HG03095 (cell line): ENCODE data around the gene STK32C.
"Not testable (repeated sequence)": the region's sequence is repeated elsewhere in the genome, so short reads cannot be mapped to it uniquely, and the experiment has no call there.

Experiments
- ATAC-seq: cut with Tn5 transposase; IDR thresholded peaks from one replicate; pipeline ENCODE4 v1.9.1; 2021; ENCODE audit warnings: moderate library complexity; ENCODE audit not compliant: unreplicated experiment

STK32C gene

DNA sequence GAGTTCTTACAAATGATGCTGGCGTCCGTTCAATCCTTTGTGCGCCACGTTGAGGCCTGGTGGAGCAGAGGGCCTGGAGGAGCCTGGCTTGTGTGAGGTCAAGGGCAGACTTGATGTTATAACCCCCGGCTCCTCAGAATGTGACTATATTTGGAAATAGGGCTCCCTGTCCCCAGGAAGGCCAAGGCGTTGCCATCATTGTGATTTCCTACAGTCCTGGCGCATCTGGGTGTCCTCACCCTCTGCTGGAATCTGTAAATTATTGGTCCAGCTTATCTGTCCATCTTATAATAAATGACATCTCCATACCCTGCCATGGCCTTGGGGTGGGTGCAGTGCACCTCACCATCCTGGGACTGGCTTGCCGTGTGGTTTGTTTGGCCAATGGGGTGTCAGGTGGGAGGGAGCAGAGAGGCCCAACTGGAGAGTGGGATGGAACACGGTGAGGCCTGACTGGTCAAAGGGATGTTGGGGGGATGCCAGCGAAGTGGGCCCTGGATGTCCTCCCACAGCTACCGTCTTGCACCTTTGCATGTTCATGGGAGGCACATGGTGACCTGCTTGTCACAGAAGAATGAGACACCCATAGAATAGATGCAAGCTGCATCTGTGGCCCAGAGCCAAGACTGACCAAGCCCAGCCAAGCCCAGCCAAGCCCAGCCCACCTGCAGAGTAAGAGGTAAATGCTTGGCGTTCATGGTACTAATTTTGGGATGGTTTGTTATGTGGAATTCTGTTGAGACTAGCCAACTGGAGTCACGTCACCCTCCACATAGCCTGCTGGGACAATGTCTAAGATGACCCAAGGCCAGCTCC lies 13.1 kb upstream of the STK32C start:
- no peak for ATAC-seq

DNA sequence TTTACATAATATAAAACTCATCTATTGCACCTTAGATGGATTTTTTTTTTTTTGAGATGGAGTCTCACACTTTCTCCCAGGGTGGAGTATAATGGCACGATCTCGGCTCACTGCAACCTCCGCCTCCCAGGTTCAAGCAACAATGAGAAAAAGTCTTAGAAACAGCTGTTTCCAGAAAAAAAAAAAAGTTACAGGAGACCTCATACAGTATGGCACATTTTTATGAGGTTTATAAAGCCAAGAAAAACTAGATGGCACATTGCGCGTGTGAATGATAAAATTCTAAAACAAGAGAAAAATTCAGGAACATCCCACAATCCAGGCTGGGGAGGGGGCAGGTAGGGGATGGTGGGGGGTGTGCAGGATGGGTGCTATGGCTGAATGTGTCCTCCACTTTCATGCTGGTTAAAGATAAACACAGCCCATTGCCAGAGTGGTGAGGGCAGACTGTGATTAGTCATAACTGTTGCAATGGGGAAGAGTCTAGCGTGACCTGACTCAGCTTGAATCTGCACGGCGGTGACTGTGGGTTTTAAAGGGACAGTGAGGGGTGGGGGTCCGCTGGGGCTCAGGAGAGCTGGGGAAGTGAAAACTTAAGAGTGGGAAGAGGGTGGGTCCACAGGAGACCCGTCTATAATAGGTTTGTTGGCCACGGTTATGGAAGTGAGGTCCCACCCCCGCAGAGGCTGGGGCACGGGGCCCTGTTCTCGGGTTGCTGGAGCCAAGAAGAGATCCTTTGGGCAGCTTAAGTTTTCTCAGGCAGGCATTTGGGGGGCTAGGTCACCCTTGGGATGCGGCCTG lies 12.3 kb upstream of the STK32C start:
- peak; percentile 99 for ATAC-seq

DNA sequence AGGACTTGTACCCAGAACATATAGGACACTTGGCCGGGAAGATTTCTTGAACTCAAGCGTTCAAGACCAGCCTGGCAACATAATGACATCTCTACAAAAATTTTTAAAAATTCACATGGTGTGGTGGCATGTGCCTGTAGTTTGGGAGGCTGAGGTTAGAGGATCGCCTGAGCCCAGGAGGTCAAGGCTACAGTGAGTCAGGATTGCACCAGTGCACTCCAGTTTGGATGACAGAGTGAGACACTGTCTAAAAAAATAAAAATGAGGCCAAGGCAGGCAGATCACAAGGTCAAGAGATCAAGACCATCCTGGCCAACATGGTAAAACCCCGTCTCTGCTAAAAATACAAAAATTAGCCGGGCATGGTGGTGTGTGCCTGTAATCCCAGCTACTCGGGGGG lies 9.7 kb upstream of the STK32C start:
- ATAC-seq, result not testable (repeated sequence)

DNA sequence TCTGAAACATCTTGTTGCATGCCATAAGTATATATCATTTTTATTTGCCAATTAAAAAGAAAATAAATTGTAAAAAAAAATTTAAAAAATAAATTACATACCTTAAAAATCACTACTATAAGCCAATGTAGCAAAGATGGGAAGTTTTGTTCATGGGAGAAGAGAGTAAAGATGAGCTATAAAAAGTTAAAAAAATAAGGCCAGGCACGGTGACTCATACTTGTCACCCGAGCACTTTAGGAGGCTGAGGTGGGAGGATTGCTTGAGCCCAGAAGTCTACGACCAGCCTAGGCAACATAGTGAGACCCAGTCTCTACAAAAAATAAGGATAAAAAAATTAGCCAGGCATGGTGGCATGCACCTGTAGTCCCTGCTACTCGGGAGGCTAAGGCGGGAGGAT lies 8.4 kb upstream of the STK32C start:
- no peak for ATAC-seq

DNA sequence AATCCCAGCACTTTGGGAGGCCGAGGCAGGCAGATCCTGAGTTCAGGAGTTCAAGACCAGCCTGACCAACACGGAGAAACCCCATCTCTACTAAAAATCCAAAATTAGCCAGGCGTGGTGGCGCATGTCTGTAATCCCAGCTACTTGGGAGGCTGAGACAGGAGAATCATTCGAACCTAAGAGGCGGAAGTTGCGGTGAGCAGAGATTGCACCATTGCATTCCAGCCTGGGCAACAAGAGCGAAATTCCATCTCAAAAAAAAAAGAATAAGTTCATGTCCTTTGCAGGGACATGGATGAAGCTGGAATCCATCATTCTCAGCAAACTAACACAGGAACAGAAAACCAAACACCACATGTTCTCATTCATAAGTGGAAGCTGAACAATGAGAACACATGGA lies 7.1 kb upstream of the STK32C start:
- ATAC-seq, result not testable (repeated sequence)

DNA sequence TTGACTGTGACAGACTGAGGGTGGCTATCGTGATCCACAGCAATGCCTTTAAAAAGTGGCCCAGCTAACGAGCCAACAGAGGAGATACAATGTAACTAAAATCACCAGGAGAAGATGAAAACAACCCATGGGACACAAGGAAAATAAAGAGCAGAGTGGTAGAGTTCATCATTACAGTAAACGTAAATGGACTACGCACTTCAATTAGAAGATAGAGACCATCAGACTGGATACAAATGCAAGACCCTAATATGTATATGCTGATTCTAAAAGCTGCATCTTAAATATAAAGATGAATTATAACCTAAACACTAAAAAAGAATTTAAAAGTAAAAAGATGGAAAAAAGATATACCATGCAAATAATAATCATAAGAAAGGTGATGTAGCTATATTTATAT lies 6.6 kb upstream of the STK32C start:
- no peak for ATAC-seq

DNA sequence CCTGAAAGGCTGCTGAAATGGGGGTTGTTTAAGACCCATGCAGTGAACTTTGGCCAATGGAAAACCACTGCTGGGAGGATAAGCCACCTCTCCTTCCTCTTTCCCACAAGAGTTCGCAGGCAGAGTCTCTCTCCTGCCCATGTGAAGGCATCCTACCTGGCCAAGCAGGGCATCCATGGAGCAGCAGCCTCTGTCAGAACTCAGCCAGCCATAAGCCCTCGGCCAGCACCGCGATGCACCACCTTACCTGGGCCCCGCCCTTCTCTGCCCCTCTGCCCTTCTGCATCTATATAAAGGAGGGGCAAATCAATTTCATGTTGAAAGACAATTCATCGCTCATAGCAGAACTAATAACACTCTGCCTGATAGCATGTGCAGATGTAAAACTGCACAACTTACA lies 6.1 kb upstream of the STK32C start:
- no peak for ATAC-seq

DNA sequence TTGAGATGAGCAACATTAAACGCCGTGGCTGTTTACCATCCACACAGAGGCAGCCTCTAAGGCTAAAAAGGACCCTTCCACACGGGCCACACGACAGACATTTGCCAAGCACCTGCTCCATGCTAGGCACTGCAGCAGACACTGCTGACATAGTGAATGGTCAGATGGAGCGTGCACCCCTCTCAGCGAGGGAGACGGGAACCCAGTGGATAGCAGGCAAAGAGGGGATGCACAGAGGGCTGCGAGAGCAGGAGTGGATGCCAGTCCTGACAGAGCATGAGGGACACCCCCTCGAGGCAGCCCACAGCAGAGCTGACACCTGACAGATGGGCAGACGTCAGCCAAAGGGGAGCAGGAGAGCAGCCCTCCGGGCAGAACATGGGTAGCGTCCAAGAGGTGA lies 5.6 kb upstream of the STK32C start:
- no peak for ATAC-seq

DNA sequence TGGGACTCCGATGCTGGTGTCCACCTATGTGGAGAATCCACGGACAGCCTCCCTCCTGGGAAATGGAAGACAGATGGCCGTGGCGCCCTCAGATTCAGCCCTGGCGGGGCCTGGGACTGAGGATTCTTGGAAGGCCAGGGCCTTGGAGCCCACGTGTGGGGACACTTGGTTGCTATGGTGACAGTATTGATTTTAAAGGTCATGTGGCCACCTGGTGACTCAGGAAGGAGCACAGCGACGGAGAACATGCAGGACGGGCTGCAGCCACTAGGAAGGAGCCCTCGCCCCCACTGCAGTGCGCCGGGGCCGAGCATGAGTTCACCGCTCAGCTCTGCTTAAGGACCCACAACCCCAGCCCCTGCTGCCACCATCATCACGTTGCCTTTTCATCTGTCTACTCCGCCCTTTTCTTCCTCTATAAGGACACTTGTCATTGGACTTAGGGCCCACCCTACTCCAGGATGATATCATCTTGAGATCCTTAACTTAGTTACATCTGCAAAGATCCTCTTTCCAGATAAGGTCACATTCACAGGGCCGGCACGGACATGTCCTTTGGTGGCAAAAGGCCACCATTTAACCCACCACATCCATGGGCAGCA lies 3.7 kb upstream of the STK32C start:
- no peak for ATAC-seq

DNA sequence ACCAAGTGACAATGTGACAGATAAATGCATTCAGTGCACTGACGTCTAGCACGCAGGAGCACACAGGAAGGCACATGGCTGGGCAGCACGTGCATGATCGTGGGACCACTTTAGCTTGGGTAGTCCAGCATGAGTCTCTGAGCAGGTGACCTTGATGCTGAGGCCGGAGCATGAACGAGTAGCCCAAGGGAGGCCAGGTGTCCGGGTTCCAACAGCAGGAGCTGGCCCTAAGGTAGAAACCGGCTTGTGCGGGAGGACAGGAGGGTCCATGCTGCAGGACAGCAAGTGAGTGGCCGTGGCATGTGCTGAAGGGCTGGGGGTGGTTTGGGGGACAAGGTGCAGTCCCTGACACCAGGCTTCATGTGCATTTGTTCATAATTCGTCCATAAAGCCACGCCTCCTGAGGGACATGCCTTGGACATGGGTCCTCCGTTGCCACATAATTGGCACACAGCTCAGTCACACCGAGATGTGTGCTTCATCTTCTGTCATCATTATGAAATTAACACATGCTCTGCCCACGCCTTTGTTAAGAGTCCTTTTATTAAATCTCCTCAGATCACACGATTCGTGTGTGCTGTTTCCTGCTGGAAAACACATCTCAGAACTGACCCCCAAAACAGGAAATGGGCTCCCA lies 3.1 kb upstream of the STK32C start:
- no peak for ATAC-seq

DNA sequence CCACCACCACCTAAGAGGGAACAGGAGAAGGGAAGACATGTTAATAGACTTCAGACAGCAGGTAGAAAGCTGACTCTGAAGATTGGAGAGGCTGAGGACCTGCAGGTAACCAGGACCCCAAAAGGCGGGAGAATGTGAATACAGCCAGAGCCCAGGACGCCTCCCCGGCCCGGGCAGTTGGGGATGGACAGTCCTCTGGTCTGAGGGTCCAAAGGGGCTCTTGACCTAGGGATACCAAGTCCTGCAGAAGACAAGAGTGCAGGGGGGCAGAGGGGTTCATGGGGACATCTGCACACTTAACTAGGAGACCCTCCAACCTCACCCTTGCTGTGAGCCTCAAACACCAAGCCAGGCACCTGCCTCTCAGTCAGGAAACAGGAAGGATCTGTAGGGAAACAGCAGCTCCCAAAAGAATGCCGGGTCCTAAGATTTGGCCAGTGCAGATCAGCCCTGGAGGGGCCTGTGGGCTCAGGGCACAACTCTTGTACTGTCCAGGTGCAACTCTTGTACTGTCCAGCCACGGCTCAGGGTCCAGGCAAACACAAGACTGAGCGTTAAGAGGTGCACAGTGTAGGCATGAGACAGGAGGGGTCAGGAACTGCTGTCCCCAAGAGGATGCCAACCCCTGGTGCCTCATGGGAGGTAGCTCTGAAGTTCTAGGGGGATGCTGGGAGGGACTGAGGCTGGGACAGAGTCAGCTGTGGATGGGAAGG lies 2.3 kb upstream of the STK32C start:
- ATAC-seq, result no peak

DNA sequence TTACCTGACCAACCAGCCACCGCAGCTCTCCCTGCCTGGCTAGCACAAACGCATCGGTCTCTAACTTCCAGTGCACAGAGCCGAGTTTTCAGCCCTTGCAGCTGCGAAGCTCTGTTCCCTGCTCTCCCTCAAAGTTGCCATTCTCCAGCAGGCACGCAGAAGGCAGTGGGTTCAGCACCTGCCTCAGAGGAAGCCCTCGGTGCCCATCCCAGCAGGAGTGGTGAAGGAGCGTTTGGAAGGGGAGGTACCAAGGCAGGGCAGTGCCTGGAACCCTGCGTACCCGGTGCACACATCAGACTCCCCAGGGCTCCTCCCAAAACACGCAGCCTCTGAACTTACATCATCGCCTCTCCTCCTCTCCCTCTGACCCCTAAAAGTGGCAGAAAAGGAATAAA lies 1.7 kb upstream of the STK32C start:
- no peak for ATAC-seq

DNA sequence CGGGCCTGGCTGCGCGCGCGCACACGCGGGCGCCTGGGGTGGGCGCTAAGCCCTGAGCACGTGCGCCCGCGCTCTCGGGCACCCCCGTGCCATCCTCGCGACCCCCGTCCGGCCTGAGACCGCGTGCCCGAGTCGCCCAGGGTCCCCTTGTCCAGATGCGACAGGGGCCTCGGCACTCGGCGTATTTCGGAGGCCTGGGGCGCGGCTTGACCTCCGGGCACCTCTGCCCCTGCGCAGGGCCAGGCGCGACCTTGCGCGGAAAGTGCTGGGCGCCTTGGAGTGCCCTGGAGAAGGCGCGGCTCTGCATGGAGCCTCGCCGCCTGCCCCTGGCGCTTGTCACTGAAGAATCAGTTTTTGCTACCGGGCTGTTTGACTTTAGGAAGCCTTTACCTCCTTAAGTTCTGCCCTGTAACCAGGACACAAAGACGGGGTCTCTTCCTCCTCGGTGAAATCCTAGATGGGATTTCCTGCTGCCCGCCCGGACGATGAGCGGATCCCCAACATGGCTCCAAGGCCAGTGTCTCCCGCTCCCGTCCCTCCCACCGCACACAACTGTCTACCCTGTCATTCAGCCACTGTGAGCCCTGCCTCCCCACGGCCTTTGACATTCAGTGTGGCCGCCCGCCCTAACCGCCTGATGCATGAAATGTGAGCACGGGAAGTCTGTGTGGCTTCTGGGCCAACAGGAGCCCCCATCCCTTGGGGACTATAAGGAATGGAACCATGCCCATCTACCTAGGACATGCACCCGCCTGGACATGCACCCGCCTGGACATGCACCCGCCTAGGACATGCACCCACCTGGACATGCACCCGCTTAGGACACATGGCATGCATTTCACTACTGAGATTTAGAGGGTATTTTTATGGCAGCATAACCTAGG lies 1.1 kb upstream of the STK32C start:
- ATAC-seq, result no peak

DNA sequence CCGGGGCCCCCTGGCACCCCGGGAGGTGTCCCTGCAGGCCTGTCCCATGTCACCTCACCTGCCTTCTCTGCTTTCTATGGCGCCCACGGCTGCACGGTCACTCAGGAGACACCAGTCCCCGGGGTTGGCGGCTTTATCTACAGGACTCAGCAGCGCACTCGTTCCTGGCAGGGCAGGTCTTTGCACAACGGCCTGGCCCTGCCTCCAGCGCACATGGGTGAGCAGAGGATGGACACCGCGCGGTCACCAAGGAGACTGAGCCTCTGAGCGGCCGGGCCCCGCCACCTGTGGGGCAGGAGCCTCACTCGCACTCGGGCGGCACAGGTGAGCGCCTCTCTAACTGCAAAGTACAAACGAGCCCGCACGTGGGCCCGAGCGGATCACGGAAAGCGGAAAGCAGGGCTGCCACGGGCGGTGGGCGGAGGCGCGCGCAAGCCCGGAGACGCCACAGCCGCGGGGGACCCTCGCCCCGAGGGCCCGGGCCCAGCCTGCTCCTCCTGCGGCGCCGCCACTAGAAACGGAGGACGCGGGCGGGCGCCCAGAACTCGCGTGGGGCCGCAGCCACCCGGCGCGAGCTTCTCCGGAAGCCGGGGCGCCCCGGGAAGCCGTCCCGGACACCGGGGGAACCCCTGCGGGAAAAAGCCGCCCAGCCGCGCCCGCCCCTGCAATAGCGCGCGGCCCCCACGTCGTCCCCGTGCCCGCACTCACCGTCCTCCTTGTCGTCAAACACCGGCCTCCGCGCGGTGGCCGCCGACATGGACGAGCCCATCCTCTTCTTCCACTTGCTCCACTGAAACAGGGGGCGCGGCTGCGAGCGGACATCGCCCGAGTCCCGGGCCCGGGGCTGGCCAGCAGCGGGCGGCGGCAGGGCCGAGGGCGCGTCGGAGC lies 642 bp downstream of the STK32C start:
- no peak for ATAC-seq

DNA sequence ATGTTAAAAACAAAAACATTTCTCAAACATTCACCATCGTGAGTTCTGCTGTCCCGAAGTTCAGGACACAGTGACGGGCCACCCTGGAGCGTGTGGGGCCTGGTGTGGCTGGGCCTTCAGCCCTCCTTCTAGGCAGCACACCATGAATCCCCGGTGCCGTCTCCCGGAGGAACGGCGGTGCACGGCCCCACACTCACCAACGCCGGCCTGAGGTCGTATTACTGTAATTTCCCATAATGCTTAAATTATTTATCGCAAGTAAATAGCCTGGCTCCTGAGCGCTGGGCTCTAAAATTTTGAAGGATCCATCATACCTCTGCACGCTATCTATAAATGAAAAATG lies 1.4 kb downstream of the STK32C start:
- ATAC-seq, result no peak

DNA sequence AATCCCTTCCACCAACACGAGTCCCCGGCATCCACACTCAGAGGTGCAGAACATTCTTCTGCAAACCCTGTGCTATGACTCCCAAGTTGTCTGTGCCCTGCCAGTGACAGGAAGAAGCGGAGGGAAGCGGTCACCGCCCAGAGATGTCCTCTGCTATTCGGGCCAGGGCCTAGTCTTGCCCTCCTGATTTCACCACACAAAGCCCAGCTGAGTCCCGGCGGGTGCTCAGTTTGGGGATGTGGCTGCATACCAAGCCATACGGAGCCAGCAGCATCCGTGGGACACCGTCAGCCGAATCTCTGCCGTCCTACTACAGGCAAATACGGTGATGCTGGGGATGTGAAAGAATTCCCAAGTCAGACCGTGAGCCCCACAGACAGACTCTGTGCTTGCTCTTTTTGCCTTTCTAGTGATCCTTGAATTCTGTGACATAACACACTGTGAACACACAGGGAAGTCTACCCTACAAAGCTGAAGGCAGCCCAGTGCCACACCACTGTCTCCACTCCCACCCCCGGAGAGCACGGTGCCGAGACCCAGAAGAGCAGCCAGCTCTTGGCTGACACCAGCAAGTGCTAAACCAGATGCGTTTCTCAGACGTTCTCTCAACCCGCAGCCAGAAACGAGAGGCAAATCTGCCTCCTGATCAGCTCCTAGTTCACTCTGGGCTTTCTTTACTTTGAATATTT lies 2.0 kb downstream of the STK32C start:
- ATAC-seq, result no peak

DNA sequence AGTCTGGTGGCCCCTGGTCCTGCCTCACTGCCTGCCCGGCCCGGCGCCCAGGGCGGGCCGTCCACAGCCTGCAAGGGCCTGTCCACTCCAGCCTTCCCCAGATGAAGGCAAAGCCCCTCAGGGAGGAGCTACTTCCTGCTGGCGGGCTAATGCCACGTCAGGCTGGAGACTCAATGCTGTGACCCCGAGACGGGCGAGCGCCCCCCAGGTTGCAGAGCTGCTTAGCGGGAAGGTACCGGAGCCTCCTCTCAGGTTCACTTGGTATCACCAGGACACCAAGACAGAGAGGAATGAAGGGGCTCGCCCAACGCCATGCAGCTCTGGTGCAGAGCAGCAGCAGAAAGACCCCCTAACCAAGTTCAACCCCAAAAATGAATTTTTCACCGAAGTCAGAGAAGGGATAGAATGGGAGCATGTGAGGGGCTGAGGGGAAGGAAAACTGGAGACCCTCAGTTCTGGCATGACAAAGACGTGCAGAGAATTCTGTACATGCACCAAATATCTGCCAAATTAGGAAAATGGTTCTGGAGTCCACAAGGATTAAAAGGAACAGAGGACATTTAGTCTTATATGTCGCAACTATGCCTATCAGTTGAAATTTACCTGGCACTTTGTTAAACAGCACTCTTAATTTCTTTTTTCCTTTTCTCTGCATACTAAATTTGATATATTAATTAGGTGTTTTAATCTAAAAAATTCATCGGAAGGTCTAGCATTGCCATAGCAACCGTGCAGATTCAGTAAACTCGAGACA lies 2.8 kb downstream of the STK32C start:
- no peak for ATAC-seq
